T-helper 1 cell treated with Interleukin-12 subunit alpha and Interleukin-12 subunit beta and Interleukin-4 antibody, amounts not matched to agents 30 μg/mL and 1 μg/mL, for 36 hours (primary cell): ENCODE measurements around the gene RHBDD2.
A peak's percentile ranks its signal among the peaks of the same experiment; 100 is the strongest.
"Not testable (repeated sequence)": the region's sequence is repeated elsewhere in the genome, so short reads cannot be mapped to it uniquely, and the experiment has no call there.

ENCODE experiments used
- H3K27ac Mint-ChIP-seq: one replicate; pipeline ENCODE4 v1.8.0; 2021; ENCODE audit warnings: mild to moderate bottlenecking, mixed read lengths
- H3K27me3 Mint-ChIP-seq: one replicate; pipeline ENCODE4 v1.8.0; 2021; ENCODE audit warnings: low read depth, mixed read lengths
- H3K36me3 Mint-ChIP-seq: one replicate; pipeline ENCODE4 v1.8.0; 2021; ENCODE audit warnings: low read depth, mixed read lengths
- H3K4me1 Mint-ChIP-seq: one replicate; pipeline ENCODE4 v1.8.0; 2021; ENCODE audit warnings: low read depth, mixed read lengths
- H3K4me3 Mint-ChIP-seq: one replicate; pipeline ENCODE4 v1.8.0; 2021; ENCODE audit warnings: mild to moderate bottlenecking, moderate library complexity, mixed read lengths
- H3K9me3 Mint-ChIP-seq: one replicate; pipeline ENCODE4 v1.8.0; 2021; ENCODE audit warnings: mixed read lengths

Gene RHBDD2

DNA sequence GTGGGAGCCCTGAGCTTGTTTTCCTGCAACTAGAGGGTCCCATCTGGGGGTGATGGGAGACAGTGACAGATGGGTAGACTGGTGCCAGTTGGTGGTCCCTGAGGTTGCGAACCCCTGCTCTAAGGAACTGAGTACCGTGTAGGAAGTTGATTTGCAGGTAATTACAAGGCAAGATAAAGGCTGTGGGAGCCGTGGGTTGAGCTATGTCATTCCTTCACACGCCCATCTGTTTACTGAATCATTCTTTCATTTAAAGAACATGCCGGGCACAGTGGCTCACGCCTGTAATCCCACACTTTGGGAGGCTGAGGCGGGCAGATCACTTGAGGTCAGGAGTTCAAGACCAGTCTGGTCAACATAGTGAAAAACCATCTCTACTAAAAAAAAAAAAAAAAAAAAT, 12.4 kb downstream of the RHBDD2 start:
- H3K27me3 Mint-ChIP-seq, H3K9me3 Mint-ChIP-seq, H3K27ac Mint-ChIP-seq, H3K4me3 Mint-ChIP-seq, H3K4me1 Mint-ChIP-seq: not testable (repeated sequence)
- peaks cover 11% of the 10 kb centered on the region for H3K36me3 Mint-ChIP-seq

DNA sequence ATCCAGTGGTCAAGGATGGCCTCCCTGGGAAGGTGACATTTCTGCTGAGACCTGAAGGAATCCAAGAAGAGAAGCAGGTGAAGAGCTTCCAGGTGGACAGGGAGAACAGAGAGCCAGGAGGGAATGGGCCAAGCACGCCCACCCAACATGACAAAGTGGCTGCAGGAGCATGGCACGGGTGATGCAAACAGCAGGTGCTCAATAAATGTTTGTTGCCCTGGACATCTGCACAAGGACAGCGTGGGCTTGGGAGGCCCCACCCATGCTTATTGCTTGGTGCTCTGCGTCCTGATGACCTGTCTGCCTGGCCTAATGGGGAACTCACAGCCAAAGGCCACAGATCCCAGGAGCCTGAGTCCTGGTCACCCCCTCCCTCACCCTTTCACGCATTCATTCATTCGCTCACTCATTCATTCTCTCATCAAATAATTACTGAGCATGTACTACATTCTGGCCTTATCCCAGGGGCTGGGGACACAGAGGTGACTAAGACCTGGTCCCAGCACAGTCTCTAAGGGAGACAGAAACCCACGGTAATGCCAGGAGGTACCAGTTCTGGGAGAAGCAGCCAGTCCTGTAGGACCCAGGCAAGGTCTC, 13.1 kb downstream of the RHBDD2 start:
- Mint-ChIP-seq H3K27me3 (no peaks in the 10 kb centered on the region), H3K9me3 (no peaks in the 10 kb centered on the region), H3K4me1 (no peaks in the 10 kb centered on the region), H3K36me3 (peaks cover 11% of the 10 kb centered on the region), H3K4me3 (no peak overlapping the region), H3K27ac (no peak overlapping the region)

DNA sequence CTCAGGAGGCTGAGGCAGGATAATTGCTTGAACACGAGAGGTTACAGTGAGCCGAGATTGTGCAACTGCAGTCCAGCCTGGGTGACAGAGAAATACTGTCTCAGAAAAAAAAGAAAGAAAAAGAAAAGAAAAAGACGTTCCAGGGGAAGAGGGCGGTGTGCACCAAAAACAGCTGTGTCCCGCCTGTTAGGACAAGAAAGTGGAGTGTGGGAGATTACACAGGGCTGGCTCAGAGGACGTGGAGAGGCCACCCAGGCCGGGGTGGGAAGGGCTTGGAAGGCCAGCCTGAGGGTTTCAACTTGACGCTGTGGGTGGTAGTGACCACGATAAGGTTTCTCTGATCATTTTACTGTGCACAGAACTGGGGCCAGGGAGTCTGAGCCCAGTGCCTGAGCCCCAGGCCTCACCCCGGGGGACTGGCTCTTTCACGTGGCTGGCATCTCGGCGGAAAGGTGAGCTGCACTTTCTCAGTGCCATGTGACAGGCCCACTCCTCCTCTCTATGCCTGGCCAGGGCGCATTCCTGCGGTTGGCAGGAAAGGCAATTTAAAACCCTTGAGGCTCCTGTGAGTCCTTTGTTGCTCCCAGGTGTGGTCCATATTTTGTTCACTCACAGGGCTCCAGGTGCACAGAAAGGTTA, 13.9 kb downstream of the RHBDD2 start:
- no peaks in the 10 kb centered on the region for H3K9me3 Mint-ChIP-seq
- H3K4me1 Mint-ChIP-seq = no peaks in the 10 kb centered on the region
- no peak overlapping the region for H3K27ac Mint-ChIP-seq
- no peaks in the 10 kb centered on the region for H3K27me3 Mint-ChIP-seq
- H3K36me3 Mint-ChIP-seq = peaks cover 8% of the 10 kb centered on the region
- no peak overlapping the region for H3K4me3 Mint-ChIP-seq

DNA sequence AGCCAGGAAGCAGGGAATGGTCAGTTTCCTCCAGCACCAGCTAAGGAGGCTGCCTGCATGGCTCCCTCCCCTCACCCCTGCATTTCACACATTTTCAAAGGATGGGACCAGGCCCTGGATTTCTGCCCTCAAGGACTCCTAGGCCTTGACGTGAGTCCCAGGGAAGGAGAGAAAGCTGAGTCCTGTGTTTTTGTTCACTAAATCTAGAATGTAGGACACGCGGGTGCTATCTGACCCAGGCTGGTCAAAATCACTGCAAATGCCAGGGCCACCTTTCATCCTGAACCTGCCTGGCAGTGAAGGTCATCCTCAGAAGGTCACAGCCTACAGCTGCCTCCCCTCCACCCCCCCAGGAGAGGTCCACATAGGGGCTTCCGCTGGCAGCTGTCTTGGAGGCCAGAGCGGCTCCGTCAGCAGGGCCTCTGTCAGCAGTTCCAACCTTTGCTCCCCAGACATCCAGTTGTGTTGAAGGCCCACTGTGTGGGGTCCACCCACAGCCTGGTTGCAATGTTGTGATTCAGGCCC, 18.0 kb downstream of the RHBDD2 start:
- H3K27ac Mint-ChIP-seq = no peak overlapping the region
- no peaks in the 10 kb centered on the region for H3K4me1 Mint-ChIP-seq
- no peaks in the 10 kb centered on the region for H3K36me3 Mint-ChIP-seq
- H3K27me3 Mint-ChIP-seq = no peaks in the 10 kb centered on the region
- no peaks in the 10 kb centered on the region for H3K9me3 Mint-ChIP-seq
- no peak overlapping the region for H3K4me3 Mint-ChIP-seq

DNA sequence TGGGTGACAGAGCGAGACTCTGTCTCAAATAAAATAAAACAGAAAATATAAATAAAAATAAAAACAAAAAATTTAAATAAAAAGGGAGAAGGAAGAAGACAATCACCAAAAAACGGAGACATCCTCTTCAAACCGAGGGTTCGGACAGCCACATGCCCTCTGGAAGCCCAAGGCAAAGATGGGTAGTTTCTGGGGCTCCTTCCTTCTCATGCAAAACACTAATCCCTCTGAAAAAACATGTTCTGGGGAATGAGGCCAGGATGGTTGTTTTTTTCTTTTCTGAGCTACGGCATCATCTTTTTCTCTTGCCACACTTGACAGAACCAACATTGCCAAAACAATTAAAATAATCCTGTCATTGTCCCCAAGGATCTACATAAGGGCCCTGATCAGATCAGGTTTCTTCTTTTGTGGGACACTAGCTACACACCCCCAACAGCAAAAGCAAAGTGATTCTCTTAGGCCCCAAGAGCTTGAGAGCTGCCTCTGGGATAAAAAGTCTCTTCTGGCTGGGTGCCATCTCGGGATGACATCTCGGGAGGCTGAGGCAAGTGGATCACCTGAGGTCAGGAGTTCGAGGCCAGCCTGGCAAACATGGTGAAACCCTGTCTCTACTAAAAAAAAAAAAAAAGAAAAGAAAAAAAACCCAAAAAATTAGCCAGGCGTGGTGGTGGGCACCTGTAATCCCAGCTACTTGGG, 21.9 kb downstream of the RHBDD2 start:
- H3K9me3 Mint-ChIP-seq = no peaks in the 10 kb centered on the region
- no peaks in the 10 kb centered on the region for H3K27me3 Mint-ChIP-seq
- H3K36me3 Mint-ChIP-seq = no peaks in the 10 kb centered on the region
- H3K27ac Mint-ChIP-seq = no peak overlapping the region
- no peaks in the 10 kb centered on the region for H3K4me1 Mint-ChIP-seq
- H3K4me3 Mint-ChIP-seq = no peak overlapping the region

DNA sequence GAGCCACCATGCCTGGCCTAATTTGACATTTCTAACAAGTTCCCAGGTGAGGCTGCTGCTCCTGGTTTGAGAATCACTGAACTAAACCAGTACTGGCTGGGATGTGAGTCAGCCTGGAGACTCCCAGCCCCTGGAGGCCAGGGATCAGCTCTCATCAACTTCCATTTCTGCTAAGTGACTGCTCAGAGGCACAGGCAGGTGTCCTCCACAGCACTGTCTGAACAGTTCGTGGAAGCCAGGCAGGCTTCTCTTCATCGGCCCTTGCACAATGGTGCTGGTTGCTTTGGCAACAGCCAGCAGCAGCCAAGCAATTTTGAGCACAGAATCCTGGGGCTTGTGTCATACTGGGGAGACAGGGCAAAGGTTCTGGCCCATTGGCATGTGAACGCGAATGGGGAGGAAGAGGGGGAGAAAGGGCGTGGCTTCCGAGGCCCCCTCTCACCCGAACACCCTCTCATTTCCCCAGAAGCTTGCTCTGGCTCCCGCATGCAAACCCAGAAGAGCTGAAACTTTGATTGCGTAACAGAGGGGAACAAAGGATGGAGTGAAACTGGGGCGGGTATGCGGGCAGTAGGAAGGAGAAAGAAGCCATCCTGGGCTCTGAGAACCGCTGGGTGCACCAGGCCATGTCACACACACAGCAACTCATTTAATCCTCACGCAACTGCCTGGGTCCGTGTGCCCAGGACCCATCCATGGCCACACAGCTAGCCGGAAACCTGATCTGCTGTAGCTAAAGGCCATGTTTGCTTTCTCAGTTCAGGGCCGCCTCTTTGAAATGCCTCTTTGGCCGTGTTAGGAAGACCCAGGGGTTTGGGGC, 27.2 kb downstream of the RHBDD2 start:
- no peaks in the 10 kb centered on the region for H3K9me3 Mint-ChIP-seq
- no peak overlapping the region for H3K4me3 Mint-ChIP-seq
- H3K36me3 Mint-ChIP-seq = no peaks in the 10 kb centered on the region
- no peak overlapping the region for H3K27ac Mint-ChIP-seq
- H3K27me3 Mint-ChIP-seq = no peaks in the 10 kb centered on the region
- peaks cover 3% of the 10 kb centered on the region for H3K4me1 Mint-ChIP-seq

DNA sequence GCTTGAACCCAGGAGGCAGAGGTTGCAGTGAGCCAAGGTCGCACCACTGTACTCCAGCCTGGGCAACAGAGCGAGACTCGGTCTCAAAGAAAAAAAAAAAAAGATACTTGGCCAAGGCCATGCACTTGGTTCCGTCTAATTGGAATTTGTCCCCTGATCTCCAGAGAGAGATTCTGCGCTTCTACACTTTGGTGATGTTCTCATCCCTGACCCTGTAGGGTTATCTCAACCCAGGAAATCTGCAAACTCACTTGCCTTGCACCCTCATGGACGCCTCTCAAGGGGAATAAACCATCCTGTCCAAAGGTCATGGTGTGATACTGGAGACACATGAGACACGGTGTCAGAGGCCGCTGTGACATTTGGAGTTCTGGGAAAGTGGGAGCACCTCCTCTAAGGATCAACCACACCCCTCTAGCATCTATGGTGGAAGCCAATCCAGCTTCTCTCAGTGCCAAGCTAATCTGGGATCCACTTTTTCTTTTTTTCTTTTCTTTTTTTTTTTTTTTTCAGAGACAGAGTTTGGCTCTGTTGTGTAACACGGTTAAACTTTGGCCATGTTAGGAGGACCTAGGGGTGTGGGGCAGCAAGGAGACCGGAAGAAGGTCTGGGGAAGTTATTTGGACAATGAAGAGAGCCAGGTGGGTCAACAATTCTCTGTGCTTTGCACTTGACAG, 28.3 kb downstream of the RHBDD2 start:
- no peaks in the 10 kb centered on the region for H3K9me3 Mint-ChIP-seq
- peaks cover 3% of the 10 kb centered on the region for H3K4me1 Mint-ChIP-seq

DNA sequence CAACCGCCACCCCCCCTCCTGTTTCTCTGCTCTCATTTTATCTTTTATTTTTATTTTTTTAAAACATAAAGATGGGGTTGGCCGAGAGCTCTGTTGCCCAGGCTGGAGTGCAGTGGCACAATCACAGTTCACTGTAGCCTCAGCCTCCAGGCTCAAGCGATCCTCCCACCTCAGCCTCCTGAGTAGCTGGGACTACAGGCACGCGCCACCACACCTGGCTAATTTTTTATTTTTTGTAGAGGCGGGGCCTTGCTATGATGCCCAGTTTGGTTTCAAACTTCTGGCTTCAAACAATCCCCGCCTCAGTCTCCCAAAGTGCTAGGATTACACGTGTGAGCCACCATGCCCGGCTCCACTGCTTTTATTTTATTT, 28.8 kb downstream of the RHBDD2 start:
- not testable (repeated sequence) for H3K27ac Mint-ChIP-seq, H3K4me1 Mint-ChIP-seq

More for the DNA sequence above, 28.3 kb downstream of the RHBDD2 start:
- H3K36me3 Mint-ChIP-seq = no peaks in the 10 kb centered on the region
- H3K27ac Mint-ChIP-seq = no peak overlapping the region
- H3K4me3 Mint-ChIP-seq = no peak overlapping the region
- H3K27me3 Mint-ChIP-seq = no peaks in the 10 kb centered on the region

DNA sequence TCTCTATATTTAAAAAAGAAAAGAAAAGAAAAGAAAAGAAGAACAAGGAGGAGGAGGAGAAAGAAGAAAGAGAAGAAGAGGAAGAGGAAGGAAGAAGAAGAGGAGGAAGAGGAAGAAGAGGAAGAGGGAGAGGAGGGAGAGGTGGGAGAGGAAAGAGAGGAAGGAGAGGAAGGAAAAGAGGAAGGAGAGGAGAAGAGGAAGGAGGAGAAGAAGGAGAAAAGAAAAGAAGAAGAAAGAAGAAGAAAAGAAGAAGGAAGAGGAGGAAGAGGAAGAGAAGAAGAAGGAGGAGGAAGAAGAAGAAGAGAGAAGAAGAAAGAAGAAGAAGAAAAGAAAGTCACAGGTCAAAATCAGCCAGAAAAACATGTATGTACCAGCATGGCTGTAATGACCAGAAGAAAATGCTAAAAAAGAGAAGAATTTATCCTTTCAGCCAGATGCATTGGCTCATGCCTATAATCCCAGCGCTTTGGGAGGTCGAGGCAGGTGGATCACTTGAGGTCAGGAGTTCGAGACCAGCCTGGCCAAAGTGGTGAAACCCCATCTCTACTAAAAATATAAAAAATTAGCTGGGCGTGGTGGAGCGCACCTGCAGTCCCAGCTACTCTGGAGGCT, 30.8 kb downstream of the RHBDD2 start:
- H3K27ac Mint-ChIP-seq = no peak overlapping the region

More for the DNA sequence above, 28.8 kb downstream of the RHBDD2 start:
- H3K9me3 Mint-ChIP-seq, H3K27me3 Mint-ChIP-seq, H3K36me3 Mint-ChIP-seq, H3K4me3 Mint-ChIP-seq: not testable (repeated sequence)

DNA sequence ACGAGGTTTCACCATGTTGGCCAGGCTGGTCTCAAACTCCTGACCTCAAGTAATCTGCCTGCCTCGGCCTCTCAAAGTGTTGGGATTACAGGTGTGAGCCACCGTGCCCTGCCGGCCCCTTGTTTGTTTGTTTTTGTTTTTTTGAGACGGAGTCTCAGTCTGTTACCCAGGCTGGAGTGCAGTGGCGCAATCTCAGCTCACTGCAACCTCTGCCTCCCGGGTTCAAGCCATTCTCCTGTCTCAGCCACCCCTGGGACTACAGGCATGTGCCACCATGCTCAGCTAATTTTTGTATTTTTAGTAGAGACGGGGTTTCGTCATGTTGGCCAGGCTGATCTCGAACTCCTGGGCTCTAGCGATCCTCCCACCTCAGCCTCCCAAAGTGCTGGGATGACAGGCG, 32.4 kb downstream of the RHBDD2 start:
- H3K36me3 Mint-ChIP-seq, H3K4me3 Mint-ChIP-seq, H3K9me3 Mint-ChIP-seq, H3K27ac Mint-ChIP-seq, H3K27me3 Mint-ChIP-seq: not testable (repeated sequence)
- H3K4me1 Mint-ChIP-seq = peaks cover 11% of the 10 kb centered on the region

More for the DNA sequence above, 30.8 kb downstream of the RHBDD2 start:
- Mint-ChIP-seq H3K9me3 (no peaks in the 10 kb centered on the region), H3K4me3 (no peak overlapping the region), H3K4me1 (peaks cover 9% of the 10 kb centered on the region), H3K36me3 (no peaks in the 10 kb centered on the region), H3K27me3 (no peaks in the 10 kb centered on the region)

DNA sequence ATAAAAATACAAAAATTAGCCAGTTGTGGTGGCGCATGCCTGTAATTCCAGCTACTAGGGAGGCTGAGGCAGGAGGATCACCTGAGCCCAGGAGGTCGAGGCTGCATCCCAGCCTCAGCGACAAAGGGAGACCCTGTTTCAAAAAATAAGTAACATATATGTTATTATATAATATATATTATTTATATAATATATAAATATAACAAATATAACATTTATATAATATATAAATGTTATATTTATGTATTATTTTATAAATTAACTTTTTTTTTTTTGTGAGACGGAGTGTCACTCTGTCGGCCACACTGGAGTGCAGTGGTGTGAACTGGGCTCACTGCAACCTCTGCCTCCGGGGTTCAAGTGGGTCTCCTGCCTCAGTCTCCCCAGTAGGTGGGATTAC, 34.6 kb downstream of the RHBDD2 start:
- Mint-ChIP-seq H3K4me1 (peaks cover 11% of the 10 kb centered on the region), H3K27me3 (no peaks in the 10 kb centered on the region), H3K27ac (no peak overlapping the region), H3K9me3 (no peaks in the 10 kb centered on the region), H3K4me3 (no peak overlapping the region), H3K36me3 (no peaks in the 10 kb centered on the region)

DNA sequence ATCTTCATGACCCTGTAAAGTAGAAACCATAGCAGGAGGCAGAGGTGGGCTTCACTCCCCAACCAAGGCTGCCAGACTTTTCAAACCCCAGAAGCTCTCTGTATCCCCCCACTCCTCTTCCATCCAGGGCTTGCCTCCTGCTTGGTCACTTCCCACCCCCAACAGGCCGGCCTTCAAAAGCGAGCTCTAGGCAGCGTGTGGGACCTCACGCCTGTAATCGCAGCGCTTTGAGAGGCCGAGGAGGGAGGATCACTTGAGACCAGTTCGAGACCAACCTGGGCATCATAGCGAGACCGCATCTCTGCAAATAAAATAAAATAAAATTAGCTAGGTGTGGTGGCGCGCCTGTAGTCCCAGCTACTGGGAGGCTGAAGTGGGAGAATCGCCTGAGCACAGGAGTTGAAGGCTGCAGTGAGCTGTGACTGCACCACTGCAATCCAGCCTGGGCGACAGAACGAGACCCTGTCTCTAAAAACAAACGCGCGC, 35.4 kb downstream of the RHBDD2 start:
- Mint-ChIP-seq H3K9me3 (no peaks in the 10 kb centered on the region), H3K36me3 (peaks cover 1% of the 10 kb centered on the region), H3K27me3 (no peaks in the 10 kb centered on the region), H3K4me1 (peaks cover 15% of the 10 kb centered on the region), H3K4me3 (peak overlapping the region; percentile 89), H3K27ac (peak overlapping the region; percentile 90)

DNA sequence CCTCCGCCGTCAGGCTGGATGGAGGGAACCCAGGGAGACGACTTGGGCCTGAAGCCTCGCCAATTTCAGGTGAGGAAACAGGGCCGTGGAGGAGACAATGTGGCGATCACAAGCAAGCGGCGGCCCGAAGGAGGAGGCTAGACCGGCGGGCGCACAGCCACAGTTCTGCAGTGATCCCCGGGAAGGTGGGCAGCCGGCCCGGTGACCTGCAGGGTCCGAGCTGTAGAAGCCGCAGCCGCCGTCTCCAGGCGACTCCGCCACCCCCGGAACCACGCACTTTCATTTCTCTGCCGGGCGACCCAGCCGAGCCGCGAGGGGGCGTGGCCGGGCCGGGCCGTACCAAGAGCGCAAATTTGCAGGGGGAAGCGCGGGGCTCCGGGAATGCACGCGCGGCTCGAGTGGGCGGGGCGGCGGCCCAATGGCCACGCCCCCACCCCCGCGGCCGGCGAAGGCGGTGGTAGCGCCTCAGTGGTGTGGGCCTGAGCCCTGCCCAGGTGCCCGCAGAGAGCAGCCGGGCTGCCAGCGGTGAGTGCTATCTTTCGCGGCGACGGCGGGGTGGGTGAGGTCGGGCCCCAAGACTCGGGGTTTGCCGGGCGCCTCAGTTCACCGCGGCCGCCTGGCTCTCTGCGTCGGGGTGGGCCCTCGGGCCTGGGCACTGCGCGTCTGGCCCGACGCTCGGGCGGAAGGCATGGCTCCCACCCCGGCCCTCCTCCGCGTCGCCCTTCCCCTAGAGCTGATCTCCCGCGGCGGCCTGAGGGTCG, 36.0 kb downstream of the RHBDD2 start, which contains the start of gene POR:
TSS of gene POR (plus strand) at position 501 of the 761 bp plus-strand sequence. CDS start 38,847 bp downstream, outside the sequence.
- peak within 1 kb of the TSS; percentile 90 for H3K27ac Mint-ChIP-seq
- H3K36me3 Mint-ChIP-seq = peaks cover 2% of the 10 kb centered on the region
- peaks cover 16% of the 10 kb centered on the region for H3K4me1 Mint-ChIP-seq
- peak within 1 kb of the TSS; percentile 89 for H3K4me3 Mint-ChIP-seq
- H3K9me3 Mint-ChIP-seq = no peaks in the 10 kb centered on the region
- no peaks in the 10 kb centered on the region for H3K27me3 Mint-ChIP-seq
